ENCODE measurements around the gene FRMD1.

FRMD1 gene

GRCh38 chr6:168111911-168112310, 32.9 kb upstream of the FRMD1 start:
- DNase-seq (ENCODE audit: low read depth in 1 of 2, low spot score in 1 of 2): no peak

DNA sequence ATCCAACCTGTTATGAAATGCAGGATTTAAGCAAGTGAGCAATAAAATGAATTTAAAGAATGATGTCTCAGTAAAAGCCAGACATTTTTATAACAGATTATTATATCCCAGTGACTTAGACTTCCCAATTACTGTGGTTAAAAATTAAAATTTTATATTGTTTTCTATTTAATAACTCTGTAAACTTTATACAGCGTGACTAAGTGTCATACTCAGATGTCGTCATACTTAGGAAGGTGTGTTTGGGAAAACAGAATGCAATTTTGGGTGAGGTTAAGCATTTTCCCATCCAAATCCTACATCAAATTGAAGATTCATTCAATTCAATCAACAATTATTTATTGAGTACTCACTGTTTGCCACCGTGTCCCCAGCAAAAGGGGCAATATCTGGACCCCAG, 31.4 kb upstream of the FRMD1 start:
- DNase-seq (ENCODE audit: low read depth in 1 of 2, low spot score in 1 of 2): no peak

DNA sequence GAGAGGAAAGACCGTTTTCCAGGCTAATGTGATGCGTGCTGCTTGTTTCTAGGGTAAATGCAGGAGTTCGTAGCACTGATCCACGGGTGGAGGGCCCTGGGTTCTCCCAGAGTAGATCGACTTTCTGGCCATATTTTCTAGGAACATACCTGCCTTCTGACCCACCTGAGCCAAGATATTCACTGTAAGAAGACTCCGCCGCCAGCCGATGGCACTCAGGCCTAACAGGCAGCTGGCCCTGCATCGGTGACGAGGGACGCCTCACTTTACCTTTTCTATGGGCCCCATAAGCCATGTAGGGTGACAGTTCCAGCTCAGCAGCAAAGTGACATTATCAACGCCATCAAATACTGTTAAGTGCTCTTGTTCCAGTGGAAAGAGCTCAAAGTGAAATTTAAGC, 30.2 kb upstream of the FRMD1 start:
- DNase-seq (ENCODE audit: low read depth in 1 of 2, low spot score in 1 of 2): no peak

DNA sequence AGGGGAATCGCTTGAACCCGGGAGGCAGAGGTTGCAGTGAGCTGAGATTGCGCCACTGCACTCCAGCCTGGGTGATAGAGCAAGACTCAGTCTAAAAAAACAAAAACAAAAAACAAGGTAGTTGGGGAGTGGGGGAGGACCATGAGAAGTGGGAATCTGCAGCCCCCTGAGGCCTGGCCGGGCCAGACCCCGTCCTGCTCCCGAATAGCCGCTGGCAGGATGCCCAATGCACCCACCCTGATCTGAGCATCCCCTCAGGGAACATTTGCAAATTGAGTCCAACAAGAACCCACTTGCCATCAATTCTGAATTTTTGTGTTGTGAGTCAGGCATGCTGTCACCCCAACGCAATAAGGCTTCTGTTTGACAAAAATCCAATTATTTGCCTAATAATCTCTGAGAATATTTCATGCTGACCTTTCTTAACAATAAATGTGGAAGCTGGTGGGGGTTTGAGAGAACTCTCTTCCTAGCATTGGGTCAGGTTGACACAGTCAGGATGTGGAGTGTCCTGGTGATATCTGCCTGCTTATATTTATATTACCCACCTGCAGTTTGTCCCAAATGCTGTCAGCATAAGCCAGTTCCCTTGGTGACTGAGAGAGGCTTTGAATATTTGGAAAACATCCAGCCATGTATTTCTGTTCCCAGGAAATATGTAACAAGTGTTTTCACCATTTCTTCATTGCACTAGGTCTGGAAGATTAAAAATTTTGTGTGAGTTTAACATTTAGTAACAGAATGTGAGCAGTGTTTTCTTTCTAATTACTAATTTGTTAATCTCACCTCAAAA, 28.4 kb upstream of the FRMD1 start:
- DNase-seq (ENCODE audit: low read depth in 1 of 2, low spot score in 1 of 2): no peak

- no peak for DNase-seq (ENCODE audit: low read depth in 1 of 2, low spot score in 1 of 2)
Observed at GRCh38 chr6:168106633-168107005, 27.6 kb upstream of the FRMD1 start.

DNA sequence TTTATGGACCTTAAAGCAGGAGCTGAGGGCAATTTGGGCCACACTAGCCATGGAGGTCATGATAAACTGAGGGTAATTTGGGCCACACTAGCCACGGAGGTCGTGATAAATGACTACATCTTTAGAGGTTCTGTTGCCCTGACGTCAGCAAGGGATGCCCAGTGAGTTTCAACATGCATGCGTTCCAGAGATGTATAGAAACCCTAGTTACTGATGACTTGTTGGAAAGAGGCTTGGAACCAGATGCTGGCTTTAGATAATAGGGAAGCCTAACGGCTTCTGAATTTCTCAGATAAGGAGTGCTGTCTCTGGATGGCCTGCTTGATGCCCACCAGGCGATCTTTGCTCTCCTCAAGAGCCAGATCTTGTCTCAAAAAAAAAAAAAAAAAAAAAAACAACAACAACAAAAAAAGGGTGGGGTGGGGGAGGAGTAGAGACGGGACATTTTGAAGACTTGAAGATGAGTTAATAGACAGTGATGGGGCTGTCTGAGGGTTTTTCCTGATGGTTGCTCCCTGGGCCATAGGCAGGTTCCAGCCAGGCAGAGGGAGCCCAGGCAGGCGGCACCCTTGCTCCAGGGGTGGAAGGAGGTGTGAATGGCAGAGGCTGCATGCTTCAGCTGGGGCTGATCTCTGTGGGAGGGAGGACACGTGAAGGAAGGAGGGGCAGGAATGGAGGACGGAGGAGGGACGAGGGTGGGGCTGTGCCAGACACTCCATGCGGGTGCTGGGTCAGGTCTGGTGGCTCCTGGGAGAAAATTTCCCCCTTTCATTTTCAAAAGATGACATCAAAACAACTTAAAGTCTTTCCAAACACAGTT, 27.0 kb upstream of the FRMD1 start:
- DNase-seq (ENCODE audit: low read depth in 1 of 2, low spot score in 1 of 2): no peak

GRCh38 chr6:168104636-168105035, 25.6 kb upstream of the FRMD1 start:
- no peak for DNase-seq (ENCODE audit: low read depth in 1 of 2, low spot score in 1 of 2)

- no peak for DNase-seq (ENCODE audit: low read depth in 1 of 2, low spot score in 1 of 2)
Observed at GRCh38 chr6:168103050-168103830, 24.2 kb upstream of the FRMD1 start.

DNA sequence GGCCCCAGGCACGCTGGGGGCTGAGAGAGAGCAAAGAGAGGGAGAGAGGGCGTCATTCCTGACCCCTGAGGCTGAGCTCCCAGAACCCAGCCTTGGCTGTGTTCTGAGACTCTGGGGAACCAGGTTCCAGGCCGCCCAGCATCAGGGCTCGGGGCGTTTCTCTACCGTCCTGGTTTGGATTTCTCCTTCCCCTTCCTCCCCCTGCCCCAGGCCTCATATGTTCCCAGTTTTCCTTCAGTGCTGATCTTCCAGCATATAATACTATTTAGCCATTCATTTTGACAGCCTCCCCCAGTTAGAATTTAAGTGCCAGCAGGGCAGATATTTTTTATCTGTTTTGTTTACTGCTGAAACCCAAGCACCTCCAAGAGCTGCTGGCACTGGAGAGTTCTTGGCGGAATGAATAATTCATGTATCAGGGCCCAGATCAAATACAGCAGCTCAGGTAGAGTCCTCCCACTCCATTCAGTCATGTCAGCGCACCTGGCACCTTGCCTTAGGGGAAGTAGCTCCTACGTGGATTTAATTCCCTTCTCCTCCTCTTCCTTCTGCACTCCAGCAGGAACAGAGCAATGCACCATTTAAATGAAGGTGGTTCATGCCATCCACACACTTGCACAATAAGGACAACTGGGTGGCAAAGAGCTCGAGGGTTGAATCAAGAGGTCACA, 23.4 kb upstream of the FRMD1 start:
- DNase-seq (ENCODE audit: low read depth in 1 of 2, low spot score in 1 of 2): no peak

DNA sequence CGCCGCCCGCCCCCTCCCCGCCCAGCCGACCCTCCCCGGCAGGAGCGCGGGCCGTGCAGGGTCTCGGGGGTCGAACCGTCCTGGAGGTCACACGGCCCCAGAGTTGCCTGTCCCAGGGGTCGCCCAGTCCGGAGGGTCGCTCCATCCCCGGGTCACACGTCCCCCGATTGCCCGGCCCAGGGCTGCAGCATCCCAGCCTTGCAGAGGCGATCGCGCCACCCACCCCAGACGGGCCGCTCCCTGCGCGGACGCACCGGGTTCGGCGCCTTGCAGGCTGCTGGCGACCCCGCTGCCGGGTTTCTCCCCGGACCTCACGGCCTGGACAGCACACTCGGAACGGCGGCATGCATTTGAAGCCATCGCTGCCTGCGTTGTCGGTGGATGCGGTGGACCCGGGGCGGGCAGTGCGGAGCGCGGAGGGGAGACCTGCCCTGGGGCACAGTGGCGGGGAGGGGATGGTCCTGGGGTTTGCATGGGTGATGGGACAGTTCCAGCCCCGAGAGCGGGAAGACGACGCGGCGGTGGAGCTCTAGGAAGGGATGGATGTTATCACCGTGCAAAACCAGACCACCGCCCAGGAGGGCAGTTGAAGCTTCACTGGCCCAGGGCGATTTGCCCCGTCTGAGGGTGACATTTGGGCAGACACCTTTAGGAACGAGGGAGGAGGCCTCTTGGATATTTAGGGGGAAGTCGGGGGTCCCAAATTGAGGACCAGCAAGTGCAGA, 22.7 kb upstream of the FRMD1 start:
- DNase-seq (ENCODE audit: low read depth in 1 of 2, low spot score in 1 of 2): no peak

DNA sequence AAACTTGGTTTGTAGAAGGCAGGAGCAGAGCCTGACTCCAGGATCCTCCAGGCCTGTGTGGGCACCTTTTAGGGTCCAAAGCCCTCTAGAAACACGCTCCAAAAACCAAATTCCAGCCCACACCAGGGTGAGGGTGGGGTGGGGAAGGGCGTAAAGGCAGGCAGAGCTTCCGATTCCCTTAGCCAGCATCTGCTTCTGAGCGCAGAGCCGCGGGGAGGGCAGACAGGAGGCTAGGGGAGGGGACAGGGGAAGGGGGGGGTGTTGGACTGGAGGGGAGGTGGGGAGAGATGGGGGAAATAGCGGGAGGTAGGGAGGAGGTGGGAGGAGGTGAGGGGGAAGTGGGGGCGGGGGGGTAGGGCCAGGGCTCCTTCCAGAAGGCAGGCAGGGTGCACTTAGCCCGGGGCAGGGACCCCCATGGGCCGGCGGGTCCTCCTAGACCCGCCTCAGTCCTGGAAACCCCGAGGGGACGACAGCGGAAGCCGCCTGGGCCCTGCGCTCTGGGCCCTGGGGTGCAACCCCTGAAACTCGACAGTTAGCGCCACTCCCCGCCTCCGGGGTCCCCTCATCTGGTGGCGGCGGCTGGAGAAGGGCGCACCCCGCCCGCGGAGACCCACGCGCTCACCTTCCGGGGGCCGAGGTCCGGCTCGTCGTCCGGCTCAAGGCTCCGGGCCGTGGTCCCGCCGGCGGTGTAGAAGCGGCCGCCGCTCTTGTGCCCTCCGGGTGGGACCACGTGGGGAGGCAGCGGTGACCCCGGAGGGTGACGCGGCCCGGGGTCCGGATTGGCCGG, 22.0 kb upstream of the FRMD1 start:
- DNase-seq (ENCODE audit: low read depth in 1 of 2, low spot score in 1 of 2): no peak

DNA sequence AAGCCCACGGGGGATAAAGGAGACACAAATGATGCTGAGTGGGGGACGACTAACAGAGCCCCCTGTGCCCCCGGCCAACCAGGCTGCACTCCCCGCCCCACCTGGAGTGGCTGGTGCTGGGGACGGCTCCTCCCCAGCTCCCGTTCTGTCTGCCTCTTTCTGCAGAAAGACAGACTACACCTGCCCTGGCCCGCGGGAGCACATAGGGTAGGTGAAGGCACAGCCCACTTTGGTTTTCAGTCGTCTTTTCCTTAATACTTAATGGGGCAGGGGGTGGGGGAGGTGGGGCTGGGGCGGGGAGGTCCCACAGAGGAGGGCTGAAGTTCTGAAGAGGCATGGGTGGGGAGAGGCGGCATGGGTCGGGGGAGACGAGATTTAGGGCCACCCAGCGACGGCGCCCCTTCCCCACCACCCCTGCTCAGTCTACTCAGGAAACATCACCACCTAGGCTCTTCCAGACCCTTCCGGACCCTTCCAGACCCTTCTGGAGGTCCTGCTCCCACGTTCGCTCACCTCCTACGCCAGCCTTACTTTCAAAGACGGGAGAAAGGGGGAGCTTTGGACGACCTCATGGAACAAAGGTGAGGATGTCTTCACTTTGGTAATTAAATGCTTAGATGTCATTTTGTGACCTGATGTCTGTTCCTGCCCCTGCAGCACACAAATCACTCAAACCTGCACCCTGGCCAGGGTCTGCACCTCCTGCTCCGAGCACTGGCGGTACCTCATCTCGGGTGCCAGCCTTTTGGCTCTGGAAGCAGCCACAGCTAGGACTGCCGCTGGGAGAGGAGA, 21.2 kb upstream of the FRMD1 start:
- DNase-seq (ENCODE audit: low read depth in 1 of 2, low spot score in 1 of 2): no peak

GRCh38 chr6:168099201-168100010, 20.4 kb upstream of the FRMD1 start:
- no peak for DNase-seq (ENCODE audit: low read depth in 1 of 2, low spot score in 1 of 2)

- no peak for DNase-seq (ENCODE audit: low read depth in 1 of 2, low spot score in 1 of 2)
Observed at GRCh38 chr6:168098431-168098861, 19.4 kb upstream of the FRMD1 start.

GRCh38 chr6:168097621-168098430, 18.8 kb upstream of the FRMD1 start:
- DNase-seq (ENCODE audit: low read depth in 1 of 2, low spot score in 1 of 2): no peak

DNA sequence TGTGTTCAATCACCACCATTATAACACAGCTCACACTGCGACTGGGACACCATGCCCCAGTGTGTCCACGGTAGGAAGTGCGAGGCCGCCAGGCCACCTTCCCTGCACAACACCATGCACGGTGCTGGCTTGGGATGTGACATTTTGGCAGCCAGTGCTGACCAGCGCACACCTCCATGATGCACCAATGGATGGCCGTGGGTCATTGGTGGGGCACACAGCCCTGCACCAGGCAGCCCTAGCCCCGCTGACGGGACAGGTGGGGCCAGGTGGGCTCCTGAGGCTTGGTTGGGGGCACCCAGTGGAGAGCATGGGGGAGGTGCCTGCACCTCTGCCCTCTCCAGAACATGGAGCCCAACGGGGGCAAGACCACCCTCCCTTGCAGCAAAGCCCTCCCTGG, 18.2 kb upstream of the FRMD1 start:
- no peak for DNase-seq (ENCODE audit: low read depth in 1 of 2, low spot score in 1 of 2)

- no peak for DNase-seq (ENCODE audit: low read depth in 1 of 2, low spot score in 1 of 2)
Observed at GRCh38 chr6:168096271-168096764, 17.3 kb upstream of the FRMD1 start.

Data from activated CD4-positive, alpha-beta T cell treated with anti-CD3 and anti-CD28 coated beads, Interleukin-2, amount 50 U/mL, for 24 hours (primary cell).